Activated T-cell treated with anti-CD3 and anti-CD28 coated beads for 4 hours (primary cell): ENCODE results near the gene RPL18.
"Not testable (repeated sequence)": the region's sequence is repeated elsewhere in the genome, so short reads cannot be mapped to it uniquely, and the experiment has no call there.

Source experiments
- DNase-seq: peaks from one replicate; pipeline ENCODE4 v3.0.0-alpha.2; 2020

Gene RPL18

DNA sequence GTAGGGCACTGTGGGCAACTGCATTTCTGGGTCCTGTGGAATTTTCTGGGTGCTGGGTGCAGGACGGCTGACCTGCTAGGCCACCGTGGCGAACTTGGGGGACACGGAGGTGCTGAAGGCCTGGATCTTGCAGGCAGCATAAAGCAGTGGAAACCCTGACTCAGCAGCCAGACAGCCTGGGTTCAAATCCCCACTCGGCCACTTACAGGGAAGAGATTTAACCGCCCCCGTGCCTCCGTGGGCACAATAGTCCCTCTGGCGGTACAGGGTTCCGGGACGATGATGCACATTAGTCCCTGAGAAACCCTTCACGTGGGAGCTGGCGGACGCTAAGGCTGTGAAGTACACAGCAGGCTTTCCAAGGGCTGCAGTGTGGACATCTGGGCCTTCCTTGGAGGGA, 7.1 kb downstream of the RPL18 start:
- DNase-seq = no peak

DNA sequence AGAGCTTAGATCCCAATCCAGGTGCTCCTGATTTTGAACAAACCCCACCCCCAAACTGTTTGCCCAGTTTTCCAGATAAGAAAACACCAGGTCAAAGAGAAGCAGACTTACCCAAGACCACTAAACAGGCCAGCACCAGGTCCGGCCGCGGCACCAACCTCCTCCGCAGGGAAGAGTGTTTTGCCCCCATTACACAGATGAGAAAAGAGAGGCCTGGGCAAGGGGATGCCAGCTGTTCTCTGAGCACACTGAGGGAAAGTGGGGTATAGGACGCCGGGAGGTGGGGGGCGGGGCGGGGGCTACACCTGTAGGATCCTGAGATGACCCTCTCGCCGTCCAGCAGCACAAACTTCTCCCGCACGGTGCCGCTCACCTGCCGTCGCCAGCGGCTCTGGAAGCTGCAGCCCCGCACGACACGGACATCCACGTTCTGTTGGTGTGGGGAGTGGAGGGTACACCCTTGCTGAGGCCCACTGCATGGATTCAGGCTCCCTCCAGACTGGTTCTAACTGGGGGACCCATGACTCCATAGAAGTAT, 9.3 kb downstream of the RPL18 start:
- DNase-seq = no peak

DNA sequence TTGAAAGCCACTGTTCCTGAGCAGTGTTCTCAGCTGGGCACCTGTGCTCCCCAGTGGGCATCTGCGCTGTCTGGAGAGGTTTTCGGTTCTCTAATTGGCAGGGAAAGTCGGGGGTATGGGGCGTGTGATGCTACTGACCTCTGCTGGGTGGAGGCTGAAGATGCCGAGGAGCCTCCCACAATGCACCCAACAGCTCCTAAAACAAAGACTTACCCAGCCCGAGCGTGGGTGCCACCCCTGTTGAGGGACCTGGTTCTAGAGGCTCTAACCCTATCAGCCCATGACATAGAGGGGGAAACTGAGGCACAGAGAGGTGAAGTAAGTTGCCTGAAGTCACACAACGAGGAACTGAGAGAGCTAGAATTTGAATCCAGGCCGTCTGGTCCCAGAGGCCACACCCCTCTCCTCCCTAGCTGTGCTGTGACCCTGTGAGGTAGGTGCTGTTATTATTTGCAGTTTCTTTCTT, 10.1 kb downstream of the RPL18 start:
- DNase-seq = no peak

DNA sequence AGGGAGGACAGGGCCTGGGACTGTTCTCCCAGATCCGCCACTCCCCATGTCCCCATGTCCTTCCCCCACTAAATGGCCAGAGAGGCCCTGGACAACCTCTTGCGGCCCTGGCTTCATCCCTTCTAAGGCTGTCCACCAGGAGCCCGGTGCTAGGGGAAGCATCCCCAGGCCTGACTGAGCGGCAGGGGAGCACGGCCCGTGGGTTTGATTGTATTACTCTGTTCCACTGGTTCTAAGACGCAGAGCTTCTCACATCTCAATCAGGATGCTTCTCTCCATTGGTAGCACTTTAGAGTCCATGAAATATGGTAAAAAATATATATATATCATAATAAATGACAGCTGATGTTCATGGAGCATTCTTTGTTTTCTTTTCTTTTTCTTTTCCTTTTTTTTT, 11.6 kb downstream of the RPL18 start:
- DNase-seq = no peak

DNA sequence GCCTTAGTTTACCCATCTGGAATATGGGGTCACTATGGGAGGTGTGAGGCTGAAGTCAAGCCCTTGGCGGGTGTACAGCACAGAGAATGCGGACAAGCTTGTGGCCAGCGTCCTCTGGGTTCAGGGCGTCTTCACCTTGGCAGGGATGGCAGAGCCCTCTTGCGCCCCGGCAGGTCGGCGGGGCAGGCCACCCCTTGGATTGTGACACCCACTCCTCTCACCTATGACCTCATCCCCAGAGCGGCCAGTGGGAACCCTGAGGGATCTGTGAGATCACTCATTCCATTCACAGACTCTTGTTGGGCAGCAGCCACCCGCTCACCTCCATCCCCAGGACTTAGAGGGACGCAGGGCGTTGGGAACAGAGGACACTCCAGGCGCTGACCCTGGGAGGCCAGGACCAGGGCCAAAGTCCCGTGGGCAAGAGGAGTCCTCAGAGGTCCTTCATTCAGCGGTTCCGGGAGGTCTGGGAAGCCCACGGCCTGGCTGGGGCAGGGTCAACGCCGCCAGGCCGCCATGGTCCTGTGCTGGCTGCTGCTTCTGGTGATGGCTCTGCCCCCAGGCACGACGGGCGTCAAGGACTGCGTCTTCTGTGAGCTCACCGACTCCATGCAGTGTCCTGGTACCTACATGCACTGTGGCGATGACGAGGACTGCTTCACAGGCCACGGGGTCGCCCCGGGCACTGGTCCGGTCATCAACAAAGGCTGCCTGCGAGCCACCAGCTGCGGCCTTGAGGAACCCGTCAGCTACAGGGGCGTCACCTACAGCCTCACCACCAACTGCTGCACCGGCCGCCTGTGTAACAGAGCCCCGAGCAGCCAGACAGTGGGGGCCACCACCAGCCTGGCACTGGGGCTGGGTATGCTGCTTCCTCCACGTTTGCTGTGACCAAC, 12.3 kb downstream of the RPL18 start, which contains the start of gene SPACA4:
Gene SPACA4, plus strand, starts transcription at position 280 of the 896 bp plus-strand sequence. Its CDS starts 237 bp downstream, at position 517.
- DNase-seq = no peak

DNA sequence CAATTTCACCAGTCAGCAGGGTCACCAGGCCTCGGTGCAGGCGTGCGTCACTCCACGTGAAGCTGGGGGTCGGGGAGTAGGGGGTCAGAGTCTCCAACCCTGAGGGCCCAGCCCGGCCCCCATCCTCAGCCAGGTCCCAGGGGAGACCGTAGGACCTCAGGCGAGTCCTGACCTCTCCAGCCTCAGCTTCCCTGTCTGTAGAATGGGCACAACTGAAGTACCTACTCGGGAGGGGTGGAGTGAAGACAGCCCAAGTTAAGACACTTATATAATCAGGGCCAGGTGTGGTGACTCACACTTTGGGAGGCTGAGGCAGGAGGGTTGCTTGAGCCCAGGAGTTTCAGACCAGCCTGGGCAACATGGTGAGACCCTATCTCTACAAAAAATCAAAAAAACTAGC, 15.1 kb downstream of the RPL18 start:
- DNase-seq = no peak

DNA sequence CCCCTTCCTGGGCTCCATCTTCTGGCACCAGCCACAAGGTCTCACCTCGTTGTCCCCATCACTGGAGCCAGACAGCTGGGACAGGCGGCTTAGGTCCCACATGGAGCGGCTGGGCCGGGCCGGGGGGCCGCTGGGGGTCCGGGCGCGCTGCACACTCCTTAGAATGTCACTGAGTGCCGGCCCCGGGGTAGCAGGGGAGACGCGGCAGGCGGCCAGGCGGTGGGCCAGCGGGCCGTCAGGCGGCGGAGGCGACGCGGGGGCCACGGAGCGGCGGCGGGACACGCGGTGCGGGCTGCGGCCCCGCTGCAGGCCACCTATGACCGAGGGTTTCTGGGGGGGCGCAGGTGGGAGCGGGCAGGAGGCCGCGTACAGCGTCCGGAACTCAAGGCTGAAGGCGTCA, 15.5 kb downstream of the RPL18 start:
- no peak for DNase-seq

DNA sequence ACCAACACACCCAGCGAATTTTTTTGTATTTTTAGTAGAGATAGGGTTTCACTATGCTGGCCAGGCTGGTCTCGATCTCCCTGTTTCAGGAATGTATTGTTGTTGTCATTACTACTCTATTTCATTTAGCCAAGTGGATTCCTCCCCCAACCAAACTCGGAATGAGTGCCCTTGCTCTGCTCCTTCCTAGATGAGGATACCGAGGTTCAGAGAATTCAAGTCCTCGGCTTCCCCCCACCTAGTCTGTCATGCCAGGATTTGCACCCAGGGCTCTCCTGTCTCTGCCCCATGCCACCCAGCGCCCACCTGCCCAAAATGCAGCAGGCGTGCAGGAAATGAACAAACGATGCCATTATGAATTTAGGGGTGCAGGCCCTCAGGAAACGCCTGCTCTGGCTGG, 16.0 kb downstream of the RPL18 start:
- no peak for DNase-seq

DNA sequence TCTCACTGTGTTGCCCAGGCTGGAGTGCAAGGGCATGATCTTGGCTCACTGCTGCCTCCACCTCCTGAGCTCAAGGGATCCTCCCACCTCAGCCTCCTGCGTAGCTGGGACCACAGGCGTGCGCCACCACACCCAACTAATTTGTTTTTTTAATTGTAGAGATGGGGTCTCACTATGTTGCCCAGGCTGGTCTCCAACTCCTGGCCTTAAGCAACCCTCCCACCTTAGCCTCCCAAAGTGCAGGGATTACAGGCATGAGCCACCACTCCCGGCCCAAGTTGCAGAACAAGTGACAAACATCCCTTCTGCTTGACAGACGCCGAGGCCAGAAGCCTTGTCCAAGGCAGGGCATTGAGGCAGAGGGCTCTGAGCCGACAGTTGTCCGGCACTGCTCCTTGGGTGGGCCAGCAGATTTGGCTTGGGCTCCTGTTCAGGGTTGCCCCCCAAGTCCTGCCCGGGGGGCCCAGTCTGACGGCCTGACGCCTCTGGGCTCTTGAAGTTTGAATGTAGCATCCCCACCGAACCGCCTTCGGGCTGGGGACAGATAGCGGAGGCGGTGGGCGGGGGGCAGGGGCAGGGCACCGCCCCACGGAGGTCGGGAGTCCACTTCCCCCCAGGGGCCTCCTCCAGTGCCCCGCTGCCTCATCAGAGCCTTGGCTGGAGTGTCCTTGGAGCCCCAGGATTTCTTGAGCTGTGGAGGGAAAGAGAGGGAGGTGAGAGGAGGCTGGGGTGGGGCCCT, 18.1 kb downstream of the RPL18 start:
- DNase-seq = no peak

DNA sequence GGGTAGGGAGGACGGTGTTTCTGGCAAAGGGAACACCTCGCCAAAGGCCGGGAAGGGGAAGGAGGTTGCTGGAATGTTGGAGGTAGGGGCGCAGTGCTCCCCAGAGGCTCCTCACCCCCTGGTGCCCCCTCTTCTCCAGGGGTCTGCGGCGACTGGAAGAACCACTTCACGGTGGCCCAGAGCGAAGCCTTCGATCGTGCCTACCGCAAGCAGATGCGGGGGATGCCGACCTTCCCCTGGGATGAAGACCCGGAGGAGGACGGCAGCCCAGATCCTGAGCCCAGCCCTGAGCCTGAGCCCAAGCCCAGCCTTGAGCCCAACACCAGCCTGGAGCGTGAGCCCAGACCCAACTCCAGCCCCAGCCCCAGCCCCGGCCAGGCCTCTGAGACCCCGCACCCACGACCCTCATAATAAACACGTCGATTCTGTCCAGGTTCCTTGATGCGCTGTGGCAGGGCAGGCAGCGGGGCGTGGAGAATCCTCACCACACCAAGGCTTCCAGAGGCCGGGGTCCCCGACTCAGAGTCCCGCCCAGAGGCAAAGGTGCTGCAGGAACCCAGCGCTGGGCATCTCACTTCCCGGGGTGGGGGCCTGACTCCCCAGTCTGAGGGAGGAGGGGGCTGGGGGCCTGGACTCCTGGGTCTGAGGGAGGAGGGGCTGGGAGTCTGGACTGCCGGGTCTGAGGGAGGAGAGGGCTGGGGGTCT, 19.8 kb downstream of the RPL18 start:
- DNase-seq = no peak

DNA sequence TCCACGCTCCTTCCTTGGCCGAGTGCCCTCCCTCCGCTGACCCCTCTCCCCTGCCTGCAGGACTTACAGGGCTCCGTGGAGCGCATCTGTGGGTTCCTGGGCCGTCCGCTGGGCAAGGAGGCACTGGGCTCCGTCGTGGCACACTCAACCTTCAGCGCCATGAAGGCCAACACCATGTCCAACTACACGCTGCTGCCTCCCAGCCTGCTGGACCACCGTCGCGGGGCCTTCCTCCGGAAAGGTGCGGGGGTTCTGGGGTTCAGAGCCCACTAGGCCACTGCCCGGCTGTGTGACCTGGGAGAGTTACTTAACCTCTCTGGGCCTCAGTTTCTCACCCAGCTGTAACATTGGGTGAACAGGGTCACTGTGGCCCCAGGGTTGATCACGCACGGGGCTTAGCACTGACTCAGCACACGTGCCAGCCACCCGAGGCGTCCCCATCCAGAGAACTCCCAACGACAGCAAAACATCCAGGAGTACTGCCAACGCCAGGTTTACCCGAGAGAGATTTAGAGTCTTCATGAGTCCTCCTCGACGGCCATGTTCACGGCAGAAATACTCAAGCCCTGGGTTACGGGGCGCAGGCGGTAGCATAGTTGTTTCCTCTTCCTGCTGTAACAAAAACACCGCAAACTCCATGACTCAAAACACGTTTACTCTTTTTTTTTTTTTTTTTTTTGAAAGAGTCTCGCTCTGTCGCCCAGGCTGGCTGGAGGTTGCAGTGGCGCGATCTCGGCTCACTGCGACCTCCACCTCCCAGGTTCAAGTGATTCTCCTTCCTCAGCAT, 22.1 kb downstream of the RPL18 start:
- DNase-seq = no peak

DNA sequence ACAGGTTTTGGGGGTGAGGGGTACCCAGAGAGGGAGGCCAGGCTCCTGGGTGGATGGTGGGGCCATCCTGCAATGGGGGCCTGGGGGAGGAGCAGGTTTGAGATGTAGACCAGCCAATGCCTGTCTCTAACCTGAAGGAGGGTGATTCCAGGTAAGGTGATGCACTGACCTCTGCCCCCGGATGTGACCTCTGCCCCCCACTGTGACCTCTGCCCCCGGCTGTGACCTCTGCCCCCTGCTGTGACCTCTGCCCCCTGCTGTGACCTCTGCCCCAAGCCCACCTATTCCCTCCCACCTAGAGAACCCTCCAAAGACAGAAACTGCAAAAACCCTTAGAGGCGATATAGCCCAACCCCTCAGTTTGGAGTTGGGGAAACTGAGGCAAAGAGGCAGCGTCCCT, 22.7 kb downstream of the RPL18 start:
- DNase-seq = no peak

DNA sequence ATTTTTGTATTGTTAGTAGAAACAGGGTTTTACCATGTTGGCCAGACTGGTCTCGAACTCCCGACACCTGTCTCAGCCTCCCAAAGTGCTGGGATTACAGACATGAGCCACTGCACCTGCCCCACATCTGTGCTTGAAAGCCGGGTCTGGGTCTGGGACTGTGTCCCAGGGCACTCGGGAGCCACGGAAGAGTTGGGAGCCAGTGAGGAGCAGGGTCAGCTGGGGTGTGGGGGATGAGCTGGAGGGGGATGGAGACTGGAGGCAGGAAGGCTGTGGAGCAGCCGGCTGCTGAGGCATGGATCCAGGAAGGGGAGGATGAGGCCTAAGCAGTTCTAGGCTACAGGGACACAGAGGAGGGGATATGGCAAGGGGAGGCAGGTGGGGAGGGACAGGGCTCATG, 23.1 kb downstream of the RPL18 start:
- no peak for DNase-seq

DNA sequence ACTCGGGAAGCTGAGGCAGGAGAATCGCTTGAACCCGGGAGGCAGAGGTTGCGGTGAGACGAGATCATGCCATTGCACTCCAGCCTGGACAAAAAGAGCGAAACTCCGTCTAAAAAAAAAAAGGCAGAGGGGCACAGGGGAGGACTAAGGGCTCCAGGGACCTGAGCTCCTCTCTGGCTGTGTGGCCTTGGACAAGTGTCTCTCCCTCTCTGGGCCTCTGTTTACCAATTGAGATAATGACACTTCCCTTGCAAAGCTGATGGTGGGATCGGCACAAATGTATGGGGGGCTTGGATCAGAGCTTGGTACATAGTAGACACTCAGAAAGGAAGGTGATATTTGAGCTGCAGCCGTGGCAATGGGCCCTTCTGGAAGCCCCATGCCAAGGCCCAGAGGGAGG, 23.8 kb downstream of the RPL18 start:
- no peak for DNase-seq

DNA sequence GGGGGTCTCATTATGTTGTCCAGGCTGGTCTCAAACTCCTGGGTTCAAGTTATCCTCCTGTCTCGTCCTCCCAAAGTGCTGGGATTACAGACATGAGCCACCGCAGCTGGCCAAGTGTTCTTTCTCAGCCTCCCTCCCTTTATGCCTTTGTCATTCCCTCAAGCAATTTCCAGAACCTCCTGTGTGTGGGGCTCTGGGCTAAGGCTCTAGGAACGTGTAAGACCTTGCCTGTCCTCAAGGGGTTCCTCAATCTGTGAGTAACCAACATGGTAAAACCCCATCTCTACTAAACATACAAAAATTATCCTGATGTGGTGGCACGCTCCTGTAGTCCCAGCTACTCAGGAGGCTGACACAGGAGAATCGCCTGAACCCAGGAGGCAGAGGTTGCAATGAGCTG, 28.0 kb downstream of the RPL18 start:
- no peak for DNase-seq

DNA sequence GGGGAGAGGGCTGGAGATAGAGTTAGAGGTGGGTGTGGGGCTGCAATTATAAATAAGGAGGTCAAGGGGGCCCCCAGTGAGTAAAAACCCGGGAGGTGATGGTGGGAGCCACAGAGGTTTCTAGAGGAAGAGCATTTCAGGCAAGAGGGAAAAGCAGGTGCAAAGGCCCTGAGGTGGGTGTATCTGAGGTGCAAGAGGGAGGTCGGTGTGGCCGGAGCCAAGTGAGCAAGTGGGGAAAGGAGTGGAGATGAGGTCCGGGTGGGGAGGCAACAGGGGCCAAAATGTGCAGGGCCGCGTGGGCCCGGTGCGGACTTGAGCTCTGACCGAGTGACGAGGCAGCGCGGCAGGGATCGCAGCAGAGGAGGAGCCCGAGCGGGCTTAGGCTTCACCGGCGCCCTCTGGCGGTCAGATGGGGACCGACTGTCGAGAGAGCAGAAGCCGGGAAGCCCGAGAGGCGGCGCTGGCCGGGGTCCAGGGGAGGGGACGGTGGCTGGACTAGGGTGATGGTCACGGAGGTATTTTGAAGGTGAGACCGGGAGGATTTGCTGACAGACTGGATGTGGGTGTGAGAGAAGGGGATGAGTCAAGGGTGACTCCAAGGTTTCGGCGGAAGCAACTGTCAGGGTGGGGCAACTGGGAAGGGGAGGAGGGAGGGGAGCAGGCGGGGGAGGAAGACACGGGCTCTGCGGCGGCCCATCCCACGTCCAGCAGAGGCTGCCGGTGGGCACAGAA, 30.1 kb downstream of the RPL18 start:
- DNase-seq = peak; percentile 78

DNA sequence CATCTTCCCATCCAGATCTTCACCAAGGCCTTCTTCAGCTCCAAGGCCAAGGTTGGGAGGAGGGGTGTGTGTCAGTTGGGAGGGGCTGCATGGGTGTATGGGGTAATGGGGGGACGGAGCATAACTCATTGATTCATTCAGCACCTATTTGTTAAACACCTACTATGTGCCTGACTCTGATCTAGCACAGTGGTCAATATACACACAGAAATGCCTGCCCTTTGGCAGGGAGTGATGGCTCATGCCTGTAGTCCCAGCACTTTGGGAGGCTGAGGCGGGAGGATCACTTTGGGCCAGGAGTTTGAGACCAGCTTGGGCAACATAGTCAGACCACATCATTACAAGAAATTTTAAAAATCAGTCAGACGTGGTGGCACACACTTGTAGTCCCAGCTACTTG, 31.6 kb downstream of the RPL18 start:
- no peak for DNase-seq

DNA sequence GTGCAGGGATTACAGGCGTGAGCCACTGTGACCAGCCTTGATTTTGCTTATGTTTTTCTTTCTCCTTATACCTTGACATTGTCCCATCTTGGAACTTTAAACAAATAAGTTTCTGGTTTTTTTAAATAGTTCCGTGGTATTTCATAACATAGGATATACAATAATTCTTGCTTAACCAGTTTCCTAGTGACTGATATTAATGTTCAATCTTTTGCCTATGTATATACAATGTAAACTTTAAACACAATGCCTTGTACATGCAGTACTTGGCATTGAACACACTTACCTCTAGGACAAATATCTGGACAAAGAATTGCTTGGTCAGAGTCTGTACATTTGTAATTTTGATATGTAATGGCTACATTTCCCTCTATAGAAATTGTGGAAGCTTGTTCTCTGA, 36.8 kb downstream of the RPL18 start:
- DNase-seq = no peak

DNA sequence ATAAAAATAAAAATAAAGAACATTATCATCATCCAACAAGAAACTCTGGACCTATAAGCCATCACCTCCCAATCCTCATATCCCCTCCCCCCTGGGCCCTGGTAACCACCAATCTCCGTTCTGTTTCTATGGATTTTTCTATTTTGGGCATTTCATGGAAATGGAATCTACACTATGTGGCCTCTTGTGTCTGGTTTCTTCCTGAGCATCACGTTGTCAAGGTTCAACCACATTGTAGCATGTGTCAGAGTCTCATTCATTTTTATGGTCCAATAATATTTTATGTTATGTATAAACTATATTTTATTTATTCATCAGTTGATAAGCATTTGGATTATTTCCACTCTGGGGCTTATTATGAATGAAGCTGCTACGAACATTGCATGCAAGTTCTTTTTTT, 40.1 kb downstream of the RPL18 start:
- no peak for DNase-seq

DNA sequence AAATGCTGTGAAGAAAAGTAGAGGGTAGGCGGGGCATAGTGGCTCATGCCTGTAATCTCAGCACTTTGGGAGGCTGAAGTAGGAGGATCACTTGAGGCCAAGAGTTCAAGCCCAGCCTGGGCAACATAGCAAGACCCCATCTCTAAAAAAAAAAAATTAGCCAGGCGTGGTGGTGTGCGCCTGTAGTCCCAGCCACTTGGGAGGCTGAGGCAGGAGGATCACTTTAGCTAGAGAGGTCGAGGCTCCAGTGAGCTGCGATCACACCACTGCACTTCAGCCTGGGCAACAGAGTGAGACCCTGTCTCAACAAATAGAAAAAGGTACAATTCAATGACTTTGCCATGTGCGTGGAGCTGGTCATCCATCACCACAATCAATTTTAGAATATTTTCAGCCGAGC, 41.1 kb downstream of the RPL18 start:
- not testable (repeated sequence) for DNase-seq

DNA sequence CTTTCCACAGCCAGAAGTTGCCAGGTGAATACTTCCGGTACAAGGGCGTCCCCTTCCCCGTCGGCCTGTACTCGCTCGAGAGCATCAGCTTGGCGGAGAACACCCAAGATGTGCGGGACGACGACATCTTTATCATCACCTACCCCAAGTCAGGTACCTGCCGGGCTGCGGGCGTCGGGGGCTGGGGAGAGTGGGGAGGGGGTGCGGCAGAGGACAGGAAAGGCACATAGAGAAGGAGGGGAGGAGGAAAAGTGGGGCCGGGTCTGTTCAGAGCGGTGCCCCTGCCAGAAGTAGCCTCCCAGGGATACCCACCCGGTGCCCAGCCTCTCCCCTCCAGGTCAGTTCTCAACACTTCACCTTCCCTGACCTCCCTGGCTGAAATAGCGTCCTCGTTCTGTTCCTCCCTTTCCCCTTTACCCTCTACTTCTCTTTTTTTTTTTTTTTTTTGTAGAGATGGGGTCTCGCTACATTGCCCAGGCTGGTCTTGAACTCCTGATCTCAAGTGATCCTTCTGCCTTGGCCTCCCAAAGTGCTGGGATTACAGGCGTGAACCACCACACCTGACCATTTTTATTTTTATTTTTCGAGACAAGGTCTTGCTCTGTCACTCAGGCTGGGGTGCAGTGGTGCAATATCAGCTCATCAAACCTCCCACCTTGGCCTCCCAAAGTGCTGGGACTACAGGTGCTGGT, 42.9 kb downstream of the RPL18 start:
- DNase-seq = no peak
